ENCODE measurements around the gene PAX9. TPM values are rescaled to one million over a fixed set of nuclear protein-coding genes. Genes with fewer than 3 reads are reported as not detected.

PAX9 gene
- total RNA-seq (under 1 TPM in 4 of 7 donors, not detected in 3; 0.07 to 0.43 (median 0.17) TPM), polyA plus RNA-seq (under 1 TPM; 0.02 to 0.06 (median 0.02) TPM)
- long read RNA-seq, donor 1 = 0 reads
- long read RNA-seq, donor 2, full-length matches to known transcripts = 1 of 1 reads
- long read RNA-seq, donor 2, partial matches to known transcripts = 0 of 1 reads
- long read RNA-seq, donor 2, other reads (novel, unspliced or antisense) = 0 of 1 reads

DNA sequence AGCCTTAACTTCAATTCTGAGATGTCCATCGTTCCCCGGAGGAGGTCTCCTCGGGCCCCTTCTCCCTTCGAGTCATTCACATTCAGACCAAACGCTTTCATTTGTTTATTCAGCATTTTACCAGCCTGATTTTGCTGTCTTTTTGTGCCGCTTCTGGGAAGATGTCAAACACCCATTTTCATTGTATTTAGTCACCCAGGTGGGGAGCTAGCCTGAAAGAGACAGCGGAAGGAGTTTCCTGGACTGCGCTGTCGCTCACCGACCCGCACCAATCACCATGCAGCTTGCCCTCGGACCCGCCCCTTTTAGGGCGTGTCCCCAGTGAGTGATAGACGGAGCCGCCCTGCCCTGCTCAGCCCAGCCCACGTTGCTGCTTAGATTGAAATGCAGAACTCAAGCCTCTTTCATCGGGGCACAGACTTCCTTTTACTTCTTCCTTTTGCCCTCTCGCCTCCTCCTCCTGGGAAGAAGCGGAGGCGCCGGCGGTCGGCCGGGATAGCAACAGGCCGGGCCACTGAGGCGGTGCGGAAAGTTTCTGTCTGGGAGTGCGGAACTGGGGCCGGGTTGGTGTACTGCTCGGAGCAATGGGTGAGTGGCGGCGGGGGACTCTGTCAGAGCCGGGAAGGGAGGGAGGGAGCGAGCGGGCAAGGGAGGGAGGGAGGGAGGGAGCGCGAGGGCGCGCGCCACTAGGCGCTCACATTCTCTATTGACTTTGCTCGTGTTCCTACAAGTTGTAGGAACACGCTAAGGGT lies at the start of gene PAX9:
PAX9 (plus strand) TSS at position 355 of the 752 bp plus-strand sequence; CDS start at position 585, 230 bp downstream.
- intact Hi-C loops (cut with DNase I; ENCODE audit: low total_unique reads) = no loop called here
- Histone ChIP-seq H3K36me3 (no peaks in the 10 kb centered on the region), H3K4me1 (peaks cover 8 to 81% (median 55%) of the 10 kb centered on the region in 6 donors), H3K27me3 (replicated peaks in 1 of 7) (peaks cover 13 to 100% (median 100%) of the 10 kb centered on the region in 7 donors), H3K4me3 (peak within 1 kb of the TSS in 7 of 8 donors; percentile 9 to 60 (median 21)), H3K9me3 (peaks cover 0 to 22% (median 0%) of the 10 kb centered on the region in 8 donors), H3K27ac (no peak within 1 kb of the TSS)
- no peak for DNase-seq
- TF ChIP-seq POLR2AphosphoS5 (IDR thresholded peaks at IDR 0.05) (no peak), POLR2A (IDR thresholded peaks at IDR 0.05) (no peak)
- TF ChIP-seq, protein P1, sequence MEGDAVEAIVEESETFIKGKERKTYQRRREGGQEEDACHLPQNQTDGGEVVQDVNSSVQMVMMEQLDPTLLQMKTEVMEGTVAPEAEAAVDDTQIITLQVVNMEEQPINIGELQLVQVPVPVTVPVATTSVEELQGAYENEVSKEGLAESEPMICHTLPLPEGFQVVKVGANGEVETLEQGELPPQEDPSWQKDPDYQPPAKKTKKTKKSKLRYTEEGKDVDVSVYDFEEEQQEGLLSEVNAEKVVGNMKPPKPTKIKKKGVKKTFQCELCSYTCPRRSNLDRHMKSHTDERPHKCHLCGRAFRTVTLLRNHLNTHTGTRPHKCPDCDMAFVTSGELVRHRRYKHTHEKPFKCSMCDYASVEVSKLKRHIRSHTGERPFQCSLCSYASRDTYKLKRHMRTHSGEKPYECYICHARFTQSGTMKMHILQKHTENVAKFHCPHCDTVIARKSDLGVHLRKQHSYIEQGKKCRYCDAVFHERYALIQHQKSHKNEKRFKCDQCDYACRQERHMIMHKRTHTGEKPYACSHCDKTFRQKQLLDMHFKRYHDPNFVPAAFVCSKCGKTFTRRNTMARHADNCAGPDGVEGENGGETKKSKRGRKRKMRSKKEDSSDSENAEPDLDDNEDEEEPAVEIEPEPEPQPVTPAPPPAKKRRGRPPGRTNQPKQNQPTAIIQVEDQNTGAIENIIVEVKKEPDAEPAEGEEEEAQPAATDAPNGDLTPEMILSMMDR (IDR thresholded peaks at IDR 0.05 in 8 of 11, conservative IDR thresholded peaks at IDR 0.05 in 3 of 11) = no peak
- 3 to 7% (median 5%) methylated on average over 26 to 44 of the region's 44 CpGs for WGBS, 5 donors

DNA sequence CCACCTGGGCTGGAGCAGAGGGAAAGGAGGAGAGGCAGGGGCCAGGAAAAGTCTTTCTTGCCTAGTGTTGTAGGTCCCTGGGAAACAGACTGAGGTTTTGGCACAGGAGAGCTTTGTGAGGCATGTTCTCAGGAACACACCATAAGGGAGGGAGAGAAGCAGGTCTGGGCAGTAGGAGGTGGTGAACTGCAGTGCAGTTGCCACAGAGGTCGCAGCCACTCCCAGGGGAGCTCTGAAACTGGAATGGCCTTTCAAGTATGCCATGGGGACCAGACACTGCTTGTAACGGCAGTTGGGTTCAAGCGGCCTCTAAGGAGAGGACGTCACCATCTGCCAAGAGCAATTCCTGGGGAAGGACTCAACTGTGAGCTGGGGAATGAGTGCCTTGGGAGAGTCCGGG lies 43.8 kb upstream of the PAX9 start:
- no peak for DNase-seq
- TF ChIP-seq, protein P1 (IDR thresholded peaks at IDR 0.05 in 8 of 11, conservative IDR thresholded peaks at IDR 0.05 in 3 of 11) = no peak
- TF ChIP-seq POLR2A (IDR thresholded peaks at IDR 0.05) = no peak
- no peak for TF ChIP-seq POLR2AphosphoS5 (IDR thresholded peaks at IDR 0.05)
- H3K9me3 ChIP-seq = peaks cover 0 to 12% (median 7%) of the 10 kb centered on the region in 8 donors
- peaks cover 0 to 6% (median 0%) of the 10 kb centered on the region in 7 donors for H3K27me3 ChIP-seq (replicated peaks in 1 of 7)
- no peaks in the 10 kb centered on the region for H3K4me1 ChIP-seq
- H3K36me3 ChIP-seq = no peaks in the 10 kb centered on the region
- no peak overlapping the region for H3K27ac ChIP-seq
- H3K4me3 ChIP-seq = no peak overlapping the region
- WGBS, 5 donors = 57 to 72% (median 69%) methylated on average over 5 of the region's 5 CpGs
- intact Hi-C loops (cut with DNase I; ENCODE audit: low total_unique reads) = no loop called here

GRCh38 chr14:36618641-36619040 lies 43.0 kb upstream of the PAX9 start:
- WGBS, 5 donors = 56 to 63% (median 57%) methylated on average over 2 of the region's 2 CpGs
- intact Hi-C loops (cut with DNase I; ENCODE audit: low total_unique reads) = no loop called here
- Histone ChIP-seq H3K27me3 (replicated peaks in 1 of 7) (peaks cover 0 to 6% (median 0%) of the 10 kb centered on the region in 7 donors), H3K27ac (no peak overlapping the region), H3K4me1 (no peaks in the 10 kb centered on the region), H3K4me3 (no peak overlapping the region), H3K9me3 (peaks cover 0 to 13% (median 7%) of the 10 kb centered on the region in 8 donors), H3K36me3 (no peaks in the 10 kb centered on the region)
- DNase-seq = no peak
- TF ChIP-seq POLR2A (IDR thresholded peaks at IDR 0.05) = no peak
- no peak for TF ChIP-seq POLR2AphosphoS5 (IDR thresholded peaks at IDR 0.05)
- TF ChIP-seq, protein P1 (IDR thresholded peaks at IDR 0.05 in 8 of 11, conservative IDR thresholded peaks at IDR 0.05 in 3 of 11) = no peak

- Histone ChIP-seq H3K36me3 (no peaks in the 10 kb centered on the region), H3K27ac (no peak overlapping the region), H3K27me3 (replicated peaks in 1 of 7) (peaks cover 0 to 11% (median 0%) of the 10 kb centered on the region in 7 donors), H3K4me3 (no peak overlapping the region), H3K4me1 (no peaks in the 10 kb centered on the region), H3K9me3 (peaks cover 0 to 13% (median 7%) of the 10 kb centered on the region in 8 donors)
- WGBS, 5 donors = 59 to 74% (median 67%) methylated on average over 3 of the region's 3 CpGs
- intact Hi-C loops (cut with DNase I; ENCODE audit: low total_unique reads) = no loop called here
- TF ChIP-seq POLR2AphosphoS5 (IDR thresholded peaks at IDR 0.05) = no peak
- no peak for DNase-seq
Measured at GRCh38 chr14:36619131-36619530, 42.5 kb upstream of the PAX9 start.

All from spleen (tissue), 13 donors.